GM19240 (cell line): ENCODE measurements around the gene RTF2.
A peak's percentile ranks its signal among the peaks of the same experiment; 100 is the strongest.
"Not testable (repeated sequence)": the region's sequence is repeated elsewhere in the genome, so short reads cannot be mapped to it uniquely, and the experiment has no call there.

Experiments used
- DNase-seq: peaks from one replicate; pipeline ENCODE4 v3.0.0; 2011; ENCODE audit warnings: low spot score; ENCODE audit not compliant: insufficient read length

RTF2 gene

DNA sequence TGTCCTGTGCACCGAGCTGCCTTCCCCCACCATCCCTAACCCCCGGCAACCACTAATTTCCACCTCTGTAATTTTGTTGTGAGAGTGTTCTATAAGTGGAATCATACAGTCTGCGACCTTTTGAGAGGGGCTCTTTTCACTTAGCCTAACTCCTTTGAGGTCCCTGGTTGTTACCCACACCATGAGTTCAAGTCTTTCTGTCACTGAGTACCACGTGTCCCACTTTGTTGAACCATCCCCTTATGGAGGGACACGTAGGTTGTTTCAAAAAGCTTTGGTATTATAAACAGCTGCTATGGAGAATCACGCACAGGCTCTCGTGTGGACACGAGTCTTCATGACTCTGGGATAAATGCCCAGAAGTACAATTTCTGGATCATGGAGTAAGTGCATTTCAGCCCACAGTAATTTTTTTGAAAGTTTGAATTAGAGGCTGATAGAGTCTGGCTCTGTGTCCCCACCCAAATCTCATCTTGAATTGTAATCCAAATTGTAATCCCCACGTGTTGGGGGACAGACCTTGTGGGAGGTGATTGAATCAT, 74.1 kb downstream of the RTF2 start:
- DNase-seq: no peak

DNA sequence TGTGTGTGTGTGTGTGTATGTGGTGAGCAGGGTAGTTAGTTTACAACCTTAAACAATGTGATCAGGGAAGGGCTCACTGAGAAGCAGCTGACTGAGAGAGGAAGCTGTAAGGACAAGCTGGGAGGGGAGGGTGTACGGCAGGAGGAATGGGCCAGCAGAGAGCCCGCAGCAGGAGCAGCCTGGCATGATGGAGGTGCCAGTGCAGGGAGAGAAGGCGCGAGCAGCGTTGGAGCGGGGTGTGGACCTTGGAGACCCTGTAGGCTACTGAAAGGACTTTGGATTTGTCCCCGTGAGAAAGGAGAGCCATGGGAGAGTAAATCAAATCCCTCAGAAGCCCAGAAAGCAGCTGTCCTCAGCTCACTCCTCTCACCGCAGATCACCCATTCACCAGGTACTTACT, 83.1 kb downstream of the RTF2 start:
- no peak for DNase-seq

DNA sequence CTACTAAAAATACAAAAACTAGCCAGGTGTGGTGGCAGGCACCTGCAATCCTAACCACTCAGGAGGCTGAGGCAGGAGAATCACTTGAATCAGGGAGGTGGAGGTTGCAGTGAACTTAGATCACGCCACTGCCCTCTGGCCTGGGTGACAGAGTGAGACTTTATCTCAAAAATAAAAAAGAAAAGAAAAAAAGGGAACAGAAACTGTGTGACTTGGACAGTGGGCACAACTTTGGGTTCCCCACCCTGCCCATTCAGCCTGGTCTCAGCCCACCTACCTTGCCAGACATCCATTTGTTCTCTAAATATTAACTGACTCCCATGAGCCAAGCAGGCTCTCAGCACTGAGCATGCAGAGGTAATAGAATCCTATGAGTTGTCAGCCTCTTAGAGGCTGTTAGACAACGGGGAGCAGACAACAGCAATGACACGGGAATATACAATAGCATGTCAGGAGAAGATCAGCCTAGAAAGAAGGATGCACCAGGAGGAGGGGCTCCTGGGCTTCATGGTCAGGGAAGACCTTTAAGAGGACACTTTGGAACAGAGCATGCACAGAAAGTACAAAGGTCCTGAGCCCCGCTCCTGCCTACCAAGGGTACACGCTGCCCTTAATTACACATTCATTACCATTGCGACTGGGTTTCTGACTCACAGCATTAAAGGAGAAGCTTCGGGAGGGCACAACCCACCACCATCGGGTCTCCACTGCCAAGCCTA, 84.6 kb downstream of the RTF2 start:
- DNase-seq: no peak

DNA sequence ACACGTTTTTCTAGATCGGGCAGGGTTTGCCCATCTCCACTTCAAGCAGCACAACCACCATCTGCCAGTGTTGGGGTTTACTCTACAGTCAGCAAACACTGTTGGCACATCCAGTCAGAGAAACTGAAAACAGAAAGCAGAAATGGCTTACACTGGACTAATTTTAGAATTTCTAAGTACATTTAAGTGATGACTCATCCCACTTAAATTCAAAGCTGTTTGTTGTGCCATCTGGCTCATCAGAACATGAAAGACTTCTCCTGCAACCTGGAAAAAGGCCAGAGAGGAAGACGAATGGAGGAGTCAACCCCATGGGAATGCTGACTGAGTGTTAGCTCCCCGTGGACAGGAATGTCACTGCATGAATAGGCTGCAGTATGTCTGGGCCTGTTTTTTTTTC, 86.4 kb downstream of the RTF2 start:
- DNase-seq: peak; percentile 29

DNA sequence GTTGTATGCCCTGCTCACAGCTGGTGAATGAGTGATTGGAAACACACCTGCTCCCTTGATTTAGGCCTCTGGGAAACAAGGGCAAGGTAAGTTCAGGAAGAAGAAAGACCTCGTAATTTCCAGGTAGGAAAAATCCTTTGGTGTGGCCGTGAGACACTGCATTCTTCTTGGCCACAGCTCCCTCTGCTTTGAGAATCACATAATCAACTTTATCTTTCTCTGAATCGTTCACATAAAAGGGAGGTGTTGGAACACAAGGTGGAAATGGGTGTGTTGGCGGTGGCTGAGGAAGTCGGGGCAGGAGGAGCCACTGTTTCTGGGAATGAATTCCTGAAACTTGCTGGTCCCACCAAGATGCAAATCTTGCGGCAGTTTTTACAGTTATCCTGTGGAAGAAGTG, 90.5 kb downstream of the RTF2 start:
- no peak for DNase-seq

DNA sequence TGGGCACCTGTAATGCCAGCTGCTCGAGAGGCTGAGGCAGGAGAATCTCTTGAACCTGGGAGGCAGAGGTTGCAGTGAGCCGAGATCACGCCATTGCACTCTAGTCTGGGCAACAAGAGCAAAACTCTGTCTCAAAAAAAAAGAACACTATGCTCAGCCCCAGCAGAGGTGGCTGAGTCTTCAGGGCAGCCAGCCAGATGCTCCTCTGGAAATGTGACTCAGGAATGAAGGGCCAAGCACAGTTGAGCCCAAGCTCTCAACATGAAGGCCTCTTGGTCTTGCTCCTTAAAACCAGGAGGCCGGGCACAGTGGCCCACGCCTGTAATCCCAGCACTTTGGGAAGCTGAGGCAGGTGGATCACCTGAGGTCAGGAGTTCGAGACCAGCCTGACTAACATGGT, 96.1 kb downstream of the RTF2 start:
- not testable (repeated sequence) for DNase-seq

DNA sequence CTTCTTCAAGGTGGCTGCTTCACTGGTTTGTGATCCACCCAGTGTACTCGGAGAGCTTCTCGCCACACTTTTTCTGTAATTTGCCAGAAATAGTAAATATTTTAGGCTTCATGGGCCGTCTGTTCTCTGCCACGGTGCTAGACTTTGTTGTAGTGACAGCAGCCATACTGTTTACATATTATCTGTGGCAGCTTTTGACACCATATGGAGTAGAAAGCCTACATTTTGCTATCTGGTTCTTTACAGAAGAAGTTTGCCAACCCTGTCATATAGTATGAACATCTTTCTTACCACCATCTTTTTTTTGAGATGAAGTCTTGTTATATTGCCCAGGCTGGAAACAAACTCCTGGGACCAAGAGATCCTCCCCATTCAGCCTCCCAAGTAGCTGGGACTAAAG, 97.1 kb downstream of the RTF2 start:
- no peak for DNase-seq

DNA sequence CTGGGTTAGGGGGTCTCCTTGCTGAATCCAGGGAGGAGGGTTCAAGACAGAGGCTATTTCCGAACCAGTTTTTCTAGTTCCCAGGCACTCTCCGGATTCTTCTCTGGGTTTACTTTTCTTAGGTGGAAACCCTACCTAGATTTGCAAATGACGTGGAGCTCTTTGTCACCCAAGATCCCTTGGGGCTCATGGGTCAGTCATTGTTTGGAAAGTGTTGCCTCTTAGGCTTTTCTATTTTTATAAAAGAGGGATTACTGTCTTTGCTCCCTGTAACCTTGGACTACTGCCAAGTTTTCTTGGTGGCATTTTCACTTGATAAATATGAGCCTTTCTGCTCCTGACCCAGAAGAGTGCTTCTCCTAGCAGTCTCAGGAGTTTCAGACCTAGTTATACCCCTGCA, 98.2 kb downstream of the RTF2 start:
- no peak for DNase-seq
